Kidney (tissue), 14 donors: Measurements from ENCODE around the gene EZR. TPM values are rescaled to one million over a fixed set of nuclear protein-coding genes. Genes with fewer than 3 reads are reported as not detected.
A peak's percentile ranks its signal among the peaks of the same experiment; 100 is the strongest.

Experiments used
- DNase-seq, 5 donors: peaks; one replicate each; pipeline ENCODE4 v3.0.0-alpha.2; 2013 to 2020
- FAIRE-seq: peaks from 2 replicates; lab custom pipeline; 2012; peaks lifted over from hg19 to GRCh38; lab: Jason Lieb, UNC
- H3K27ac ChIP-seq, 2 donors: one replicate each; pipeline ENCODE4 v1.7.0; 2013; ENCODE audit warnings: low read depth in 2 of 2, low read length in 2 of 2, inconsistent platforms in 1 of 2
- H3K27me3 ChIP-seq: one replicate; pipeline ENCODE4 v1.7.1; 2013; ENCODE audit warnings: low read length, inconsistent platforms; ENCODE audit not compliant: control insufficient read depth, insufficient read depth
- H3K36me3 ChIP-seq, 3 donors: one replicate each; pipeline versions ENCODE4 v1.7.0 to v1.7.1; 2013; ENCODE audit warnings: low read length in 3 of 3, control low read depth in 1 of 3, inconsistent platforms in 1 of 3; ENCODE audit not compliant: insufficient read depth in 3 of 3, control insufficient read depth in 2 of 3
- H3K4me1 ChIP-seq, 3 donors: one replicate each; pipeline versions ENCODE4 v1.7.0 to v1.7.1; 2013; ENCODE audit warnings: low read length in 3 of 3, inconsistent platforms in 1 of 3, low read depth in 1 of 3; ENCODE audit not compliant: control insufficient read depth in 2 of 3, insufficient read depth in 2 of 3
- H3K4me3 ChIP-seq, 3 donors: one replicate each; pipeline versions ENCODE4 v1.7.0 to v1.8.1; 2013; ENCODE audit warnings: low read length in 3 of 3, control low read depth in 1 of 3, inconsistent platforms in 1 of 3
- H3K9ac ChIP-seq, 3 donors: one replicate each; pipeline versions ENCODE4 v1.7.0 to v1.7.1; 2013; ENCODE audit warnings: low read length in 3 of 3, control low read depth in 1 of 3, inconsistent platforms in 1 of 3
- H3K9me3 ChIP-seq, 3 donors: one replicate each; pipeline versions ENCODE4 v1.7.0 to v1.7.1; 2013; ENCODE audit warnings: low read length in 3 of 3, control low read depth in 1 of 3, inconsistent platforms in 1 of 3; ENCODE audit not compliant: control insufficient read depth in 2 of 3, insufficient read depth in 1 of 3
- intact Hi-C: fragments of 100-400 bp; cut with DNase I; formaldehyde crosslinking; loops from one replicate; pipeline ENCODE4 v1.11.1; 2022
- polyA plus RNA-seq: library from polyadenylated mRNA; stranded (reverse); fragments of 350-450 nt; fragmentation: Illumina TruSeq; extraction: RNeasy Lipid Tissue Mini Kit (QIAGEN cat#74804); gene quantifications from one replicate; pipeline ENCODE4 v1.2.3, GENCODE V29; 2014; ENCODE audit warnings: low read depth, low replicate concordance; ENCODE audit not compliant: insufficient read depth
- total RNA-seq: library from RNA; stranded (reverse); fragmentation: NEBNext Ultra II Directional; extraction: Animal tissue kit (Norgen Biotek cat#: 25700); gene quantifications from one replicate; pipeline ENCODE4 v1.2.1, GENCODE V29; 2021
- TF ChIP-seq, protein P1 (sequence below): IDR thresholded peaks from 3 replicates; pipeline ENCODE4 v1.5.1; 2012; ENCODE audit warnings: mild to moderate bottlenecking, moderate library complexity, borderline replicate concordance; ENCODE audit not compliant: insufficient read depth; ENCODE audit errors: extremely low read depth
- donor health status: control.
- donor health status: control.
- donor health status: control.
- donor health status: control.
- donor health status: control.
- donor health status: DM: yes; HTN: yes; CAD: no.
- donor health status: Normal renal cell carcinoma (clear cell type).

Gene EZR
- total and polyA plus RNA-seq, 2 donors from 2014 or later = 154 to 636 TPM

DNA sequence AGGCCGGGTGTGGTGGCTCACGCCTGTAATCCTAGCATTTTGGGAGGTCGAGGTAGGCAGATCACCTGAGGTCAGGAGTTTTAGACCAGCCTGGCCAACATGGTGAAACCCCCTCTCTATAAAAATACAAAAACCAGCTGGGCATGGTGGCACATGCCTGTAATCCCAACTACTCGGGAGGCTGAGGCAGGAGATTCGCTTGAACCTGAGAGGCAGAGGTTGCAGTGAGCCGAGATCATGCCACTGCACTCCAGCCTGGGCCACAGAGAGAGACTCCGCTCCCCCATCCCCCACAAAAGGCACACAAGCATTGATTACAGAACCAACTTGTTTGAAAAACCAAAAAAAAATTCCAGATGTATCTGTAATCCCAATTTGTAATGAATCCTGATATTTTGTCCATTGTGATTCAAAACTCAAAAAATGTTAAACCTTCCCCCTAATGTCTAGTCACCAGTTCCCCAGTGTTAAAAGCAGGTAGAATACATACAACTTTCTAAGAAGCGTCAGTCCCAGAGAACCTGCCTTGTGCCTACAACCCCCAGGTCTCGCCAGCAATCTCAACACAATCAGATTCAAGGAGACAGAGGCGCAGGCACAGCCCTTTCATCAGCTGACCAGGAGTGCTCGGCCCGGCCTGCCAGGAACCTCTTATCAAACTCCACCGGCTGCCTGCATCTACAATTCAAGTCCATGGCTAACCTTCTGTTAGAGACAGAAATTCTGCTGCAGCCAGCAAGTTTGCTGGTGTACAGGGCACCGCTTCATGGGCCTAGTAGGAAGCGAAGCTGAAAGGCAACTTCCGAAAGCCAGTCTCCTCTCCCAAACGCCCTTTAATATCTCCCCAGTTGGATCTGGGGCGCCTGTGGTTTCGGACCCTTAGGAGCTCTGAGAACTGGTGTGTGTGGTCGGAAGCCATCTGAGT, 2.1 kb downstream of the EZR start:
- Histone ChIP-seq H3K27ac (peak overlapping the region; percentile 63 to 86), H3K4me1 (peaks cover 0 to 19% (median 16%) of the 10 kb centered on the region in 3 donors)
- intact Hi-C loops = no loop called here

DNA sequence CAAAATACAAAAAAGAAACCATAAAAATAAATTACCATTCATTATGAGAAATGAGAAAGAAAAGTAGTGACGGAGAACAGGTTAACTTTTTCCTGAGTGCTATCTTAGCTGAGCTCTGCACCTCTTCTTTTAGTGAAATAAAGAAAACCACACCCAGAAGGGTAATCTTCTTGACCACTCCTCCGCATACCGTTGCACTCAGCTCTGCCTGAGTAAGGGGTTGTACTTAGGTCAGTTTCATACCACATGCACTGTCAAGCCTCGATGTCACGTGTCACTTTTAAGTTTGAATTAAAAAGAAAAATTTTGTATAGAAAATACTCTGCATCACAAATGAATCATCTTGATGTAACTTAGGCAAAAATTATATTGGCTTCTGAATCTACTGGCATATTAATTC, 2.8 kb downstream of the EZR start:
- peak overlapping the region; percentile 34 to 76 for H3K27ac ChIP-seq
- intact Hi-C loops = no loop called here
- peaks cover 0 to 5% (median 0%) of the 10 kb centered on the region in 3 donors for H3K36me3 ChIP-seq
- H3K4me3 ChIP-seq = peak overlapping the region; percentile 68 to 94 (median 84)
- FAIRE-seq (no peak), DNase-seq (peak in 1 of 5 donors; percentile 28)
- H3K9me3 ChIP-seq = no peaks in the 10 kb centered on the region
- TF ChIP-seq, protein P1, sequence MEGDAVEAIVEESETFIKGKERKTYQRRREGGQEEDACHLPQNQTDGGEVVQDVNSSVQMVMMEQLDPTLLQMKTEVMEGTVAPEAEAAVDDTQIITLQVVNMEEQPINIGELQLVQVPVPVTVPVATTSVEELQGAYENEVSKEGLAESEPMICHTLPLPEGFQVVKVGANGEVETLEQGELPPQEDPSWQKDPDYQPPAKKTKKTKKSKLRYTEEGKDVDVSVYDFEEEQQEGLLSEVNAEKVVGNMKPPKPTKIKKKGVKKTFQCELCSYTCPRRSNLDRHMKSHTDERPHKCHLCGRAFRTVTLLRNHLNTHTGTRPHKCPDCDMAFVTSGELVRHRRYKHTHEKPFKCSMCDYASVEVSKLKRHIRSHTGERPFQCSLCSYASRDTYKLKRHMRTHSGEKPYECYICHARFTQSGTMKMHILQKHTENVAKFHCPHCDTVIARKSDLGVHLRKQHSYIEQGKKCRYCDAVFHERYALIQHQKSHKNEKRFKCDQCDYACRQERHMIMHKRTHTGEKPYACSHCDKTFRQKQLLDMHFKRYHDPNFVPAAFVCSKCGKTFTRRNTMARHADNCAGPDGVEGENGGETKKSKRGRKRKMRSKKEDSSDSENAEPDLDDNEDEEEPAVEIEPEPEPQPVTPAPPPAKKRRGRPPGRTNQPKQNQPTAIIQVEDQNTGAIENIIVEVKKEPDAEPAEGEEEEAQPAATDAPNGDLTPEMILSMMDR = no peak
- no peaks in the 10 kb centered on the region for H3K27me3 ChIP-seq
- H3K4me1 ChIP-seq = peaks cover 0 to 20% (median 16%) of the 10 kb centered on the region in 3 donors
- peak overlapping the region in 2 of 3 donors; percentile 28 to 87 for H3K9ac ChIP-seq

More for the DNA sequence above, 2.1 kb downstream of the EZR start:
- Histone ChIP-seq H3K9ac (peak overlapping the region; percentile 43 to 88 (median 80)), H3K36me3 (peaks cover 0 to 5% (median 0%) of the 10 kb centered on the region in 3 donors), H3K27me3 (no peaks in the 10 kb centered on the region), H3K9me3 (no peaks in the 10 kb centered on the region), H3K4me3 (peak overlapping the region; percentile 68 to 94 (median 84))
- no peak for FAIRE-seq
- TF ChIP-seq, protein P1 = no peak
- peak in 1 of 5 donors; percentile 68 for DNase-seq

DNA sequence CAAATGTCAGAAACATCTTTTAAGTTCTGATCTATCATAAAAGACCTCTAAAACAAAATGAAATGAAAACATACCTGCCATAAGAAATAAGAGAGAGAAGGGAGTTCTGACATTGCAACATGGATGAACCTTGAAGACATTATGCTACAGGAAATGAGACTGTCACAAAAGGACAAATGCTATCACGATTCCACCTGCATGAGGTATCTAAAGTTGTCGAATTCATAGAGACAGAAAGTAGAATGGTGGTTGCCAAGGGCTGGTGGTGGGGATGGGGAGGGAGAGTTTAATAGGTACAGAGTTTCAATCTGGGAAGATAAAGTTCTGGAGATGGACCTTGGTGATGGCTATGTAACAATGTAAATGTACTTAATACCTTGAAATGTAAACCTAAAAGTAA, 3.3 kb downstream of the EZR start:
- Histone ChIP-seq H3K9me3 (no peaks in the 10 kb centered on the region), H3K36me3 (peaks cover 0 to 5% (median 0%) of the 10 kb centered on the region in 3 donors), H3K4me1 (peaks cover 0 to 20% (median 16%) of the 10 kb centered on the region in 3 donors), H3K9ac (peak overlapping the region in 2 of 3 donors; percentile 28 to 87), H3K4me3 (peak overlapping the region; percentile 68 to 94 (median 84)), H3K27ac (peak overlapping the region; percentile 34 to 76), H3K27me3 (no peaks in the 10 kb centered on the region)
- FAIRE-seq (no peak), DNase-seq (peak in 1 of 5 donors; percentile 5)
- TF ChIP-seq, protein P1 = no peak
- intact Hi-C loops = no loop called here
